ENCODE measurements around the gene CCT4. TPM values are rescaled to one million over a fixed set of nuclear protein-coding genes. Genes with fewer than 3 reads are reported as not detected.
"Not testable (repeated sequence)": the region's sequence is repeated elsewhere in the genome, so short reads cannot be mapped to it uniquely, and the experiment has no call there.

The CCT4 gene
- total RNA-seq, 5 donors from 2014 or later (not counting 1 experiment from before 2014, with no cell fraction given) = 85.7 to 112 (median 95.0) TPM

GRCh38 chr2:61885896-61886603 lies 2.4 kb downstream of the CCT4 start:
- H3K36me3 ChIP-seq (ENCODE audit: control insufficient read depth in 2 of 2, extremely low read depth in 1 of 2, insufficient read depth in 1 of 2, low read length in 1 of 2) = peaks cover 2 to 46% of the 10 kb centered on the region in 2 donors
- H3K4me3 ChIP-seq (ENCODE audit: control insufficient read depth in 1 of 2, extremely low read depth in 1 of 2, low read length in 1 of 2) = no peak overlapping the region
- ChIA-PET POLR2A (interaction anchor here in 1 of 2 donors (0.6 kb wide), 1 partner anchor 490 kb away, joined by 3 read pairs; no protein-coding TSS in a partner anchor), CTCF (interaction anchor here in 1 of 2 donors (0.6 kb wide), 1 partner anchor 750 kb away, joined by 3 read pairs; no protein-coding TSS in a partner anchor)
- H3K4me1 ChIP-seq (ENCODE audit: control insufficient read depth in 1 of 2, extremely low read depth in 1 of 2, insufficient read depth in 2 of 2, low read length in 2 of 2) = peaks cover 8 to 31% of the 10 kb centered on the region in 2 experiments
- no peaks in the 10 kb centered on the region for H3K27me3 Mint-ChIP-seq
- H3K27ac Mint-ChIP-seq = peak overlapping the region in 1 of 2 donors; percentile 99
- ATAC-seq (replicated peaks in 1 of 4) (no peak), DNase-seq (no peak)
- H3K9me3 Mint-ChIP-seq = no peaks in the 10 kb centered on the region
- peak overlapping the region; percentile 95 to 98 (median 98) for H3K4me3 Mint-ChIP-seq
- WGBS (ENCODE audit: insufficient coverage) = 82% methylated on average over 15 of the region's 18 CpGs
- no peaks in the 10 kb centered on the region for H3K9me3 ChIP-seq
- H3K27me3 ChIP-seq (replicated peaks in 1 of 2; ENCODE audit: control insufficient read depth in 2 of 2, extremely low read depth in 1 of 2, insufficient read depth in 2 of 2, low read length in 1 of 2) = no peaks in the 10 kb centered on the region
- H3K27ac ChIP-seq (ENCODE audit: low read length) = no peak overlapping the region
- H3K4me1 Mint-ChIP-seq = peaks cover 24 to 31% (median 29%) of the 10 kb centered on the region in 3 donors
- peaks cover 8% of the 10 kb centered on the region for H3K36me3 Mint-ChIP-seq

GRCh38 chr2:61882850-61883249 lies 5.6 kb downstream of the CCT4 start:
- Mint-ChIP-seq H3K4me3 (no peak overlapping the region), H3K9me3 (no peaks in the 10 kb centered on the region), H3K27me3 (no peaks in the 10 kb centered on the region), H3K4me1 (peaks cover 20 to 26% (median 24%) of the 10 kb centered on the region in 3 donors), H3K36me3 (peaks cover 18% of the 10 kb centered on the region), H3K27ac (no peak overlapping the region)
- Histone ChIP-seq H3K4me1 (ENCODE audit: control insufficient read depth in 1 of 2, extremely low read depth in 1 of 2, insufficient read depth in 2 of 2, low read length in 2 of 2) (peaks cover 8 to 21% of the 10 kb centered on the region in 2 experiments), H3K27ac (ENCODE audit: low read length) (no peak overlapping the region), H3K36me3 (ENCODE audit: control insufficient read depth in 2 of 2, extremely low read depth in 1 of 2, insufficient read depth in 1 of 2, low read length in 1 of 2) (peaks cover 2 to 78% of the 10 kb centered on the region in 2 donors), H3K9me3 (no peaks in the 10 kb centered on the region), H3K27me3 (replicated peaks in 1 of 2; ENCODE audit: control insufficient read depth in 2 of 2, extremely low read depth in 1 of 2, insufficient read depth in 2 of 2, low read length in 1 of 2) (no peaks in the 10 kb centered on the region), H3K4me3 (ENCODE audit: control insufficient read depth in 1 of 2, extremely low read depth in 1 of 2, low read length in 1 of 2) (no peak overlapping the region)
- WGBS (ENCODE audit: insufficient coverage) = 90% methylated on average over 5 of the region's 5 CpGs
- CTCF ChIA-PET = interaction anchor here (0.5 to 0.7 kb wide), 2 partner anchors 21 to 705 kb away, joined by 3 read pairs; no protein-coding TSS in a partner anchor
- POLR2A ChIA-PET = no interaction called here
- ATAC-seq (replicated peaks in 1 of 4) (no peak), DNase-seq (no peak)

- POLR2A ChIA-PET; H3K9me3 ChIP-seq; H3K27me3 ChIP-seq (replicated peaks in 1 of 2; ENCODE audit: control insufficient read depth in 2 of 2, extremely low read depth in 1 of 2, insufficient read depth in 2 of 2, low read length in 1 of 2); H3K27me3 Mint-ChIP-seq; ATAC-seq (replicated peaks in 1 of 4); H3K27ac ChIP-seq (ENCODE audit: low read length); H3K27ac Mint-ChIP-seq; DNase-seq; H3K4me1 ChIP-seq (ENCODE audit: control insufficient read depth in 1 of 2, extremely low read depth in 1 of 2, insufficient read depth in 2 of 2, low read length in 2 of 2); H3K9me3 Mint-ChIP-seq; H3K4me3 ChIP-seq (ENCODE audit: control insufficient read depth in 1 of 2, extremely low read depth in 1 of 2, low read length in 1 of 2); H3K4me3 Mint-ChIP-seq; H3K4me1 Mint-ChIP-seq: not testable (repeated sequence)
- peaks cover 5 to 89% of the 10 kb centered on the region in 2 donors for H3K36me3 ChIP-seq (ENCODE audit: control insufficient read depth in 2 of 2, extremely low read depth in 1 of 2, insufficient read depth in 1 of 2, low read length in 1 of 2)
- whole genome bisulfite sequencing (ENCODE audit: insufficient coverage) = no CpG with 5 or more reads among the region's 4 CpGs
- CTCF ChIA-PET = interaction anchor here in 1 of 2 donors (0.6 to 0.7 kb wide), 2 partner anchors 35 to 95 kb away, joined by 3 to 4 read pairs; no protein-coding TSS in a partner anchor
- peaks cover 22% of the 10 kb centered on the region for H3K36me3 Mint-ChIP-seq
Measured at GRCh38 chr2:61879351-61879750, 9.1 kb downstream of the CCT4 start.

DNA sequence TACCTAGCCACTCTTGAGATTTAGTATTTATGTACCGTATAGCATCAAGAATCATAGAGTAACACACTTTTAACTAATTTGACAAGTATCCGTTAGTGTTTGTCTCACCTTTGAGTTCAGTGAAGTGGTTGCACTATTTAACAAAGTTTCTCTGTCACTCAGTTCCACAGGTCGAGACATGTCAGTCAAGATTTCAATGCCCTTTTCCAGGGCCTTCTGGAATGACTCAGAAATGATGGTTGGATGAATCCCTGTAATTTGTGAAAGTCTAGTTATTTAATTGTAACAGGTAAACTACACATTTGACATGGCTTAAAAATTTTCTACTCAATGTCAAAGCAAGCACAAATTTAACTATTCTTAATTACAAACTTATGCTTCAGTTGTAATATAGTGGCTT lies 9.7 kb downstream of the CCT4 start:
- Histone ChIP-seq H3K27me3 (replicated peaks in 1 of 2; ENCODE audit: control insufficient read depth in 2 of 2, extremely low read depth in 1 of 2, insufficient read depth in 2 of 2, low read length in 1 of 2) (no peaks in the 10 kb centered on the region), H3K36me3 (ENCODE audit: control insufficient read depth in 2 of 2, extremely low read depth in 1 of 2, insufficient read depth in 1 of 2, low read length in 1 of 2) (peaks cover 9 to 89% of the 10 kb centered on the region in 2 donors), H3K4me3 (ENCODE audit: control insufficient read depth in 1 of 2, extremely low read depth in 1 of 2, low read length in 1 of 2) (no peak overlapping the region), H3K4me1 (ENCODE audit: control insufficient read depth in 1 of 2, extremely low read depth in 1 of 2, insufficient read depth in 2 of 2, low read length in 2 of 2) (no peaks in the 10 kb centered on the region), H3K27ac (ENCODE audit: low read length) (no peak overlapping the region), H3K9me3 (no peaks in the 10 kb centered on the region)
- WGBS (ENCODE audit: insufficient coverage) = no CpG with 5 or more reads among the region's 3 CpGs
- Mint-ChIP-seq H3K9me3 (no peaks in the 10 kb centered on the region), H3K4me1 (peaks cover 0 to 2% (median 1%) of the 10 kb centered on the region in 3 donors), H3K27ac (no peak overlapping the region), H3K4me3 (no peak overlapping the region), H3K27me3 (no peaks in the 10 kb centered on the region), H3K36me3 (peaks cover 25% of the 10 kb centered on the region)
- no peak for ATAC-seq (replicated peaks in 1 of 4)
- ChIA-PET CTCF (interaction anchor here in 1 of 2 donors (0.6 to 0.7 kb wide), 2 partner anchors 35 to 96 kb away, joined by 3 to 4 read pairs; no protein-coding TSS in a partner anchor), POLR2A (interaction anchor here in 1 of 2 donors (0.6 kb wide), 1 partner anchor 972 kb away, joined by 5 read pairs; no protein-coding TSS in a partner anchor)
- no peak for DNase-seq

DNA sequence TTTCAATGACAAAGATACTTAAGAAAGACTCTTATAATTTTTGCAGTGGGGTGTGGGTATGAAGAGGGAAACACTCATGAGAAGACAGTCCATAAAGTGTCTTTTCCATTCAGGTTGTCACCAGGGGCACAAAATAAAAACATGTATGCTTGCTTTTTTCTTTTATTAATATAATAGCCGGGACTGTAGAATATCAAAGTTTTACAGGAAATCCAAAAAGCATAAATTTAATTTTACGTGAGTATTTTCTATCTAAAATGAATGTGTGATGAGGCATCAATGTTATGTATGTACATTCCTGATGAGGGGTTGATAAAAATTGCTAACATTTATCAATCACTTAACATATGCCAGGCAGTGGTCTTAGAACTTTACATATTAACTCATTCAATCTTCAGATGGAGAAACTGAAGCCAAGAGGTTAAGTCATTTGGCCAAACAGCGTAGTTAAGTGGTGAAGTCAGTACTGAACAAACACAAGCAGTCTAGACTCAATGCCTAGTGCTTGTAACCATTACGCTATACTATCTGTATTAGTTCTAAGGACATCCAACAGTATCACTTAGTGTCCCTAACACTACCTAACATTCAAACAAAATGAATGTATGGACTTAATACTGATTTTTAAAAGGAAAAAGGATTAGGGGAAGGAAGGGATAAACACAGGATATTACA lies 10.7 kb downstream of the CCT4 start:
- DNase-seq (no peak), ATAC-seq (replicated peaks in 1 of 4) (no peak)
- Mint-ChIP-seq H3K4me1 (peaks cover 0 to 2% (median 1%) of the 10 kb centered on the region in 3 donors), H3K4me3 (no peak overlapping the region), H3K36me3 (peaks cover 30% of the 10 kb centered on the region), H3K27me3 (no peaks in the 10 kb centered on the region), H3K9me3 (no peaks in the 10 kb centered on the region), H3K27ac (no peak overlapping the region)
- ChIA-PET POLR2A (interaction anchor here in 1 of 2 donors (0.7 kb wide), 1 partner anchor 9 kb away, joined by 3 read pairs; no protein-coding TSS in a partner anchor), CTCF (no interaction called here)
- Histone ChIP-seq H3K9me3 (no peaks in the 10 kb centered on the region), H3K4me1 (ENCODE audit: control insufficient read depth in 1 of 2, extremely low read depth in 1 of 2, insufficient read depth in 2 of 2, low read length in 2 of 2) (no peaks in the 10 kb centered on the region), H3K27ac (ENCODE audit: low read length) (no peak overlapping the region), H3K36me3 (ENCODE audit: control insufficient read depth in 2 of 2, extremely low read depth in 1 of 2, insufficient read depth in 1 of 2, low read length in 1 of 2) (peaks cover 9 to 90% of the 10 kb centered on the region in 2 donors), H3K4me3 (ENCODE audit: control insufficient read depth in 1 of 2, extremely low read depth in 1 of 2, low read length in 1 of 2) (no peak overlapping the region), H3K27me3 (replicated peaks in 1 of 2; ENCODE audit: control insufficient read depth in 2 of 2, extremely low read depth in 1 of 2, insufficient read depth in 2 of 2, low read length in 1 of 2) (no peaks in the 10 kb centered on the region)
- WGBS (ENCODE audit: insufficient coverage) = no CpG with 5 or more reads among the region's 4 CpGs

GRCh38 chr2:61876400-61876799 lies 12.1 kb downstream of the CCT4 start:
- Histone ChIP-seq H3K4me3 (ENCODE audit: control insufficient read depth in 1 of 2, extremely low read depth in 1 of 2, low read length in 1 of 2) (no peak overlapping the region), H3K36me3 (ENCODE audit: control insufficient read depth in 2 of 2, extremely low read depth in 1 of 2, insufficient read depth in 1 of 2, low read length in 1 of 2) (peaks cover 9 to 93% of the 10 kb centered on the region in 2 donors), H3K27me3 (replicated peaks in 1 of 2; ENCODE audit: control insufficient read depth in 2 of 2, extremely low read depth in 1 of 2, insufficient read depth in 2 of 2, low read length in 1 of 2) (no peaks in the 10 kb centered on the region), H3K9me3 (no peaks in the 10 kb centered on the region), H3K4me1 (ENCODE audit: control insufficient read depth in 1 of 2, extremely low read depth in 1 of 2, insufficient read depth in 2 of 2, low read length in 2 of 2) (no peaks in the 10 kb centered on the region), H3K27ac (ENCODE audit: low read length) (no peak overlapping the region)
- Mint-ChIP-seq H3K9me3 (no peaks in the 10 kb centered on the region), H3K4me1 (peaks cover 0 to 2% (median 1%) of the 10 kb centered on the region in 3 donors), H3K27me3 (no peaks in the 10 kb centered on the region), H3K36me3 (peaks cover 37% of the 10 kb centered on the region), H3K4me3 (no peak overlapping the region), H3K27ac (no peak overlapping the region)
- ATAC-seq (replicated peaks in 1 of 4) (no peak), DNase-seq (no peak)
- CTCF ChIA-PET = no interaction called here
- POLR2A ChIA-PET = no interaction called here
- WGBS (ENCODE audit: insufficient coverage) = 100% methylated on average over 1 of the region's 1 CpG

All from T-cell (primary cell).